ENCODE measurements around the gene AJAP1.

The AJAP1 gene

GRCh38 chr1:4684136-4684535 lies 29.7 kb downstream of the AJAP1 start:
- FAIRE-seq: no peak

GRCh38 chr1:4684864-4685522 lies 30.6 kb downstream of the AJAP1 start:
- FAIRE-seq: no peak

GRCh38 chr1:4685523-4685865 lies 31.1 kb downstream of the AJAP1 start:
- no peak for FAIRE-seq

- FAIRE-seq: no peak
Observed at GRCh38 chr1:4687943-4688342, 33.5 kb downstream of the AJAP1 start.

GRCh38 chr1:4689271-4689935 lies 35.0 kb downstream of the AJAP1 start:
- no peak for FAIRE-seq

GRCh38 chr1:4689941-4690635 lies 35.7 kb downstream of the AJAP1 start:
- FAIRE-seq: no peak

- FAIRE-seq: no peak
Observed at GRCh38 chr1:4690951-4691675, 36.7 kb downstream of the AJAP1 start.

GRCh38 chr1:4691766-4692405 lies 37.5 kb downstream of the AJAP1 start:
- no peak for FAIRE-seq

GRCh38 chr1:4692437-4692836 lies 38.0 kb downstream of the AJAP1 start:
- FAIRE-seq: no peak

GRCh38 chr1:4693331-4693730 lies 38.9 kb downstream of the AJAP1 start:
- no peak for FAIRE-seq

GRCh38 chr1:4693891-4694290 lies 39.5 kb downstream of the AJAP1 start:
- no peak for FAIRE-seq

GRCh38 chr1:4694492-4694891 lies 40.1 kb downstream of the AJAP1 start:
- no peak for FAIRE-seq

GRCh38 chr1:4695241-4695640 lies 40.8 kb downstream of the AJAP1 start:
- no peak for FAIRE-seq

GRCh38 chr1:4696161-4696745 lies 41.8 kb downstream of the AJAP1 start:
- no peak for FAIRE-seq

GRCh38 chr1:4696753-4697152 lies 42.3 kb downstream of the AJAP1 start:
- no peak for FAIRE-seq

GRCh38 chr1:4697801-4698200 lies 43.4 kb downstream of the AJAP1 start:
- FAIRE-seq: no peak

- FAIRE-seq: no peak
Observed at GRCh38 chr1:4698911-4699310, 44.5 kb downstream of the AJAP1 start.

- no peak for FAIRE-seq
Observed at GRCh38 chr1:4699376-4700301, 45.2 kb downstream of the AJAP1 start.

GRCh38 chr1:4700801-4701200 lies 46.4 kb downstream of the AJAP1 start:
- no peak for FAIRE-seq

- FAIRE-seq: no peak
Observed at GRCh38 chr1:4701276-4701675, 46.9 kb downstream of the AJAP1 start.

GRCh38 chr1:4702464-4702863 lies 48.1 kb downstream of the AJAP1 start:
- FAIRE-seq: no peak

GRCh38 chr1:4702932-4703331 lies 48.5 kb downstream of the AJAP1 start:
- FAIRE-seq: no peak

Data from islet of Langerhans (tissue), 1 donor.